HCT116 (cell line): ENCODE measurements around the gene TNFSF10. TPM values are rescaled to one million over a fixed set of nuclear protein-coding genes. Genes with fewer than 3 reads are reported as not detected.

Source experiments
- ATAC-seq: fragments of 200-7000 bp; cut with Tn5 transposase; 2 replicates; pipeline ENCODE4 v1.9.1; 2020; ENCODE audit warnings: mild to moderate bottlenecking, moderate library complexity
- BruUV-seq: library from RNA; stranded (reverse); fragments of 400-500 nt; replicated peaks from 2 replicates; lab custom pipeline; 2021; lab: Mats Ljungman, UMichigan
- CTCF ChIA-PET: fragments of 300-600 bp; sonication (Branson Sonifier 250); formaldehyde crosslinking; loops from one replicate; lab custom pipeline; 2021; ENCODE audit warnings: antibody characterized with exemption; lab: Charles Lee
- POLR2A ChIA-PET: fragments of 300-600, 350-600 bp; sonication (Branson Sonifier 250); formaldehyde crosslinking; loops from one replicate; lab custom pipeline; 2021; ENCODE audit warnings: antibody characterized with exemption; lab: Charles Lee
- RAD21 ChIA-PET, 2 experiments: fragments of 300-600 bp; sonication (Branson Sonifier 250); formaldehyde crosslinking; loops; one replicate each; lab custom pipeline; 2023; ENCODE audit warnings: low total read pairs in 2 of 2; ENCODE audit not compliant: uncharacterized antibody in 2 of 2, unreplicated experiment in 2 of 2, low non-redundant PET in 1 of 2; lab: Charles Lee
- DNase-seq: peaks from one replicate; pipeline ENCODE4 v3.0.0-alpha.2; 2010; ENCODE audit warnings: low read depth, low spot score
- H2AFZ ChIP-seq: fragments of 200-600 bp; shearing (Covaris generic), sonication (generic); 2 replicates; pipeline ENCODE4 v1.6.1; 2017; ENCODE audit warnings: low read depth, mixed run types, mixed read lengths, antibody characterized with exemption, low read length; ENCODE audit not compliant: poor library complexity, severe bottlenecking
- H3K27ac ChIP-seq: 2 replicates; pipeline ENCODE4 v1.5.1; 2012; ENCODE audit warnings: low read depth, low read length
- H3K27me3 ChIP-seq: fragments of 200-600 bp; sonication (generic); 2 replicates; pipeline ENCODE4 v1.6.1; 2016; ENCODE audit warnings: mixed run types, low read length, mixed read lengths; ENCODE audit not compliant: insufficient read depth
- H3K36me3 ChIP-seq, 2 experiments: fragments of 200-500 bp in 1 of 2; fragments of 200-600 bp in 1 of 2; sonication (Bioruptor generic) in 1 of 2; sonication (generic) in 1 of 2; 2 replicates each; pipeline versions ENCODE4 v1.5.1 to v1.6.1; 2014 to 2016; ENCODE audit warnings: low read length in 2 of 2, inconsistent platforms in 1 of 2, mixed read lengths in 1 of 2, mixed run types in 1 of 2; ENCODE audit not compliant: insufficient read depth in 2 of 2, control insufficient read depth in 1 of 2
- H3K4me1 ChIP-seq, 2 experiments: fragments of 200-600 bp in 1 of 2; sonication (generic) in 1 of 2; 2 replicates each; pipeline versions ENCODE4 v1.5.1 to v1.6.1; 2012 to 2017; ENCODE audit warnings: low read length in 2 of 2, inconsistent platforms in 1 of 2, mild to moderate bottlenecking in 1 of 2, mixed read lengths in 1 of 2, mixed run types in 1 of 2, moderate library complexity in 1 of 2; ENCODE audit not compliant: insufficient read depth in 2 of 2, control insufficient read depth in 1 of 2
- H3K4me2 ChIP-seq: fragments of 200-600 bp; sonication (generic); 2 replicates; pipeline ENCODE4 v1.6.1; 2017; ENCODE audit warnings: mixed run types, low read length, mixed read lengths
- H3K4me3 ChIP-seq, 2 experiments: fragments of 200-600 bp in 1 of 2; sonication (generic) in 1 of 2; replicated peaks in 1 of 2; 2 replicates each; pipeline ENCODE4 v1.5.1; 2011 to 2016; ENCODE audit warnings: low read length in 2 of 2, control low read depth in 1 of 2, low read depth in 1 of 2, mild to moderate bottlenecking in 1 of 2, mixed read lengths in 1 of 2, mixed run types in 1 of 2
- H3K79me2 ChIP-seq: fragments of 200-600 bp; sonication (generic); 2 replicates; pipeline ENCODE4 v1.6.1; 2017; ENCODE audit warnings: mild to moderate bottlenecking, mixed run types, low read length, moderate library complexity, mixed read lengths; ENCODE audit not compliant: insufficient read depth
- H3K9ac ChIP-seq: fragments of 200-600 bp; sonication (generic); 2 replicates; pipeline ENCODE4 v1.6.1; 2016; ENCODE audit warnings: low read length, mixed read lengths
- H3K9me2 ChIP-seq: fragments of 200-600 bp; sonication (generic), shearing (Covaris generic); 2 replicates; pipeline ENCODE4 v1.6.1; 2017; ENCODE audit warnings: mixed run types, mild to moderate bottlenecking, moderate library complexity; ENCODE audit not compliant: insufficient read depth
- H3K9me3 ChIP-seq, 2 experiments: fragments of 200-500 bp in 1 of 2; fragments of 200-600 bp in 1 of 2; sonication (Bioruptor generic) in 1 of 2; sonication (generic) in 1 of 2; 2 replicates each; pipeline ENCODE4 v1.6.1; 2014 to 2017; ENCODE audit warnings: low read length in 2 of 2, mixed read lengths in 2 of 2, inconsistent platforms in 1 of 2, low read depth in 1 of 2, mild to moderate bottlenecking in 1 of 2, mixed run types in 1 of 2, moderate library complexity in 1 of 2; ENCODE audit not compliant: control insufficient read depth in 1 of 2, insufficient read depth in 1 of 2
- H4K20me1 ChIP-seq: fragments of 200-600 bp; sonication (generic), shearing (Covaris generic); 2 replicates; pipeline ENCODE4 v1.6.1; 2017; ENCODE audit warnings: mixed run types, mild to moderate bottlenecking, moderate library complexity; ENCODE audit not compliant: insufficient read depth
- ATF3 ChIP-seq: IDR thresholded peaks from 2 replicates; pipeline ENCODE4 v1.6.1; 2012
- EGR1 ChIP-seq: IDR thresholded peaks from 2 replicates; pipeline ENCODE4 v1.6.1; 2012; ENCODE audit warnings: low read depth
- FOSL1 ChIP-seq: IDR thresholded peaks from 2 replicates; pipeline ENCODE4 v1.6.1; 2012; ENCODE audit warnings: low read depth
- POLR2A ChIP-seq: IDR thresholded peaks from 2 replicates; pipeline ENCODE4 v1.7.0; 2011; ENCODE audit warnings: borderline replicate concordance; ENCODE audit not compliant: insufficient read depth, insufficient read length; ENCODE audit errors: extremely low read depth
- POLR2AphosphoS5 ChIP-seq: IDR thresholded peaks from 2 replicates; pipeline ENCODE4 v1.6.1; 2011; ENCODE audit warnings: mild to moderate bottlenecking, low read depth, low read length, moderate library complexity
- SIN3A ChIP-seq: IDR thresholded peaks from 2 replicates; pipeline ENCODE4 v1.6.1; 2012; ENCODE audit warnings: low read depth
- SP1 ChIP-seq: IDR thresholded peaks from 2 replicates; pipeline ENCODE4 v1.6.1; 2012; ENCODE audit warnings: low read depth
- YY1 ChIP-seq: IDR thresholded peaks from 2 replicates; pipeline ENCODE4 v1.6.1; 2011; ENCODE audit warnings: low read length, low read depth, moderate library complexity, mild to moderate bottlenecking; ENCODE audit not compliant: insufficient replicate concordance; ENCODE audit errors: extremely low read depth
- ZFX ChIP-seq: fragments of 450-650 bp; IDR thresholded peaks from 2 replicates; pipeline ENCODE4 v1.6.1; 2017
- ZNF274 ChIP-seq: fragments of 200-500 bp; sonication (Bioruptor generic); IDR thresholded peaks from 2 replicates; pipeline ENCODE4 v1.6.1; 2014; ENCODE audit warnings: mild to moderate bottlenecking, low read depth, low read length, inconsistent platforms
- intact Hi-C: fragments of 100-400 bp; cut with micrococcal nuclease; formaldehyde crosslinking; loops from 2 replicates; pipeline ENCODE4 v1.10.0; 2022
- total RNA-seq: library from RNA; stranded (reverse); gene quantifications from one replicate; pipeline ENCODE4 v1.2.1, GENCODE V29; 2021; ENCODE audit not compliant: unreplicated experiment
- TF ChIP-seq, protein P1 (sequence below): IDR thresholded peaks from 2 replicates; pipeline ENCODE4 v1.6.1; 2011; ENCODE audit warnings: mild to moderate bottlenecking, low read length, moderate library complexity; ENCODE audit not compliant: insufficient replicate concordance; ENCODE audit errors: extremely low read depth

The TNFSF10 gene
- total RNA-seq, 1 experiment from 2014 or later: 0.20 TPM

- CTCF ChIA-PET: interaction anchor here (1.8 kb wide), 1 partner anchor 38 kb away, joined by 5 read pairs; no protein-coding TSS in a partner anchor
- ATAC-seq (no peak), DNase-seq (no peak)
- H3K4me2 ChIP-seq: no peak overlapping the region
- H3K4me1 ChIP-seq: peaks cover 0 to 2% of the 10 kb centered on the region in 2 experiments; a peak in 3 of 4 replicates
- H3K9me2 ChIP-seq: no peaks in the 10 kb centered on the region
- no peak overlapping the region for H3K4me3 ChIP-seq
- no peaks in the 10 kb centered on the region for H3K9me3 ChIP-seq
- no peak overlapping the region for H3K9ac ChIP-seq
- H3K27ac ChIP-seq: no peak overlapping the region
- BruUV-seq: no TSS peak
- H2AFZ ChIP-seq: no peak overlapping the region
- no peaks in the 10 kb centered on the region for H4K20me1 ChIP-seq
- H3K79me2 ChIP-seq: no peaks in the 10 kb centered on the region
- RAD21 ChIA-PET: no interaction called here
- H3K27me3 ChIP-seq: no peaks in the 10 kb centered on the region
- H3K36me3 ChIP-seq: no peaks in the 10 kb centered on the region
- TF ChIP-seq EGR1 (no peak), POLR2A (no peak), FOSL1 (no peak)
- TF ChIP-seq, protein P1, sequence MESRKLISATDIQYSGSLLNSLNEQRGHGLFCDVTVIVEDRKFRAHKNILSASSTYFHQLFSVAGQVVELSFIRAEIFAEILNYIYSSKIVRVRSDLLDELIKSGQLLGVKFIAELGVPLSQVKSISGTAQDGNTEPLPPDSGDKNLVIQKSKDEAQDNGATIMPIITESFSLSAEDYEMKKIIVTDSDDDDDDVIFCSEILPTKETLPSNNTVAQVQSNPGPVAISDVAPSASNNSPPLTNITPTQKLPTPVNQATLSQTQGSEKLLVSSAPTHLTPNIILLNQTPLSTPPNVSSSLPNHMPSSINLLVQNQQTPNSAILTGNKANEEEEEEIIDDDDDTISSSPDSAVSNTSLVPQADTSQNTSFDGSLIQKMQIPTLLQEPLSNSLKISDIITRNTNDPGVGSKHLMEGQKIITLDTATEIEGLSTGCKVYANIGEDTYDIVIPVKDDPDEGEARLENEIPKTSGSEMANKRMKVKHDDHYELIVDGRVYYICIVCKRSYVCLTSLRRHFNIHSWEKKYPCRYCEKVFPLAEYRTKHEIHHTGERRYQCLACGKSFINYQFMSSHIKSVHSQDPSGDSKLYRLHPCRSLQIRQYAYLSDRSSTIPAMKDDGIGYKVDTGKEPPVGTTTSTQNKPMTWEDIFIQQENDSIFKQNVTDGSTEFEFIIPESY: no peak
- intact Hi-C loops: no loop called here
- POLR2A ChIA-PET: interaction anchor here (0.7 kb wide), 1 partner anchor 54 kb away, joined by 3 read pairs; no protein-coding TSS in a partner anchor
These were observed 34.4 kb upstream of the TNFSF10 start for GRCh38 chr3:172557515-172558220.

GRCh38 chr3:172553526-172554252 lies 30.5 kb upstream of the TNFSF10 start:
- Histone ChIP-seq H3K27ac (no peak overlapping the region), H3K4me2 (no peak overlapping the region), H4K20me1 (no peaks in the 10 kb centered on the region), H3K9me3 (no peaks in the 10 kb centered on the region), H3K4me3 (no peak overlapping the region), H3K4me1 (peaks cover 7 to 16% of the 10 kb centered on the region in 2 experiments; a peak in 3 of 4 replicates), H3K9ac (no peak overlapping the region), H3K79me2 (no peaks in the 10 kb centered on the region), H3K36me3 (no peaks in the 10 kb centered on the region), H2AFZ (no peak overlapping the region), H3K27me3 (no peaks in the 10 kb centered on the region), H3K9me2 (no peaks in the 10 kb centered on the region)
- POLR2A ChIA-PET: no interaction called here
- DNase-seq: no peak
- CTCF ChIA-PET: no interaction called here
- intact Hi-C loops: no loop called here
- no peak for TF ChIP-seq ZNF274
- TF ChIP-seq SIN3A: no peak
- TF ChIP-seq YY1: no peak
- no peak for TF ChIP-seq ATF3
- TF ChIP-seq SP1: no peak
- TF ChIP-seq POLR2AphosphoS5: no peak
- TF ChIP-seq ZFX: no peak
- BruUV-seq: no TSS peak
- ATAC-seq: no peak
- RAD21 ChIA-PET: no interaction called here
